ENCODE data around the gene CBARP. TPM values are rescaled to one million over a fixed set of nuclear protein-coding genes. Genes with fewer than 3 reads are reported as not detected.

CBARP gene
- total and polyA plus RNA-seq, 2 of the 13 experiments (the other 11 are each of a cell fraction or from before 2014, with no cell fraction given) = 1.2 to 1.4 TPM

GRCh38 chr19:1260749-1261537 is 23.1 kb upstream of the CBARP start (continued):
- TF ChIP-seq ZNF367 (CRISPR knock-in tag; IDR thresholded peaks at IDR 0.05; ENCODE audit: borderline replicate concordance) (no peak), ARHGAP35 (CRISPR knock-in tag; IDR thresholded peaks at IDR 0.05; ENCODE audit: borderline replicate concordance) (no peak), ZNF18 (CRISPR knock-in tag; IDR thresholded peaks at IDR 0.05; ENCODE audit: insufficient replicate concordance) (no peak), SALL2 (CRISPR knock-in tag; IDR thresholded peaks at IDR 0.05) (peak; percentile 53; the same call in 1 of the 2 replicates), PATZ1 (CRISPR knock-in tag; IDR thresholded peaks at IDR 0.05) (peak; percentile 86), NKX3-1 (CRISPR knock-in tag; IDR thresholded peaks at IDR 0.05) (no peak), ASH2L (IDR thresholded peaks at IDR 0.05; ENCODE audit: insufficient read length, low read depth, low read length) (no peak), MAZ (IDR thresholded peaks at IDR 0.05; ENCODE audit: borderline replicate concordance, low read depth, low read length) (0 out of 2 replicates have a peak, but pooled peaks have one; percentile 76), MAZ (CRISPR knock-in tag; IDR thresholded peaks at IDR 0.05; ENCODE audit: low read depth) (peak; percentile 79), ZBTB7B (CRISPR knock-in tag; IDR thresholded peaks at IDR 0.05) (peak; percentile 74; the same call in 1 of the 2 replicates), MED1 (CRISPR knock-in tag; IDR thresholded peaks at IDR 0.05) (0 out of 2 replicates have a peak, but pooled peaks have one; percentile 11), CC2D1A (CRISPR knock-in tag; IDR thresholded peaks at IDR 0.05) (no peak), ZNF567 (CRISPR knock-in tag; IDR thresholded peaks at IDR 0.05; ENCODE audit: borderline replicate concordance) (no peak)
- TF ChIP-seq, protein P1, sequence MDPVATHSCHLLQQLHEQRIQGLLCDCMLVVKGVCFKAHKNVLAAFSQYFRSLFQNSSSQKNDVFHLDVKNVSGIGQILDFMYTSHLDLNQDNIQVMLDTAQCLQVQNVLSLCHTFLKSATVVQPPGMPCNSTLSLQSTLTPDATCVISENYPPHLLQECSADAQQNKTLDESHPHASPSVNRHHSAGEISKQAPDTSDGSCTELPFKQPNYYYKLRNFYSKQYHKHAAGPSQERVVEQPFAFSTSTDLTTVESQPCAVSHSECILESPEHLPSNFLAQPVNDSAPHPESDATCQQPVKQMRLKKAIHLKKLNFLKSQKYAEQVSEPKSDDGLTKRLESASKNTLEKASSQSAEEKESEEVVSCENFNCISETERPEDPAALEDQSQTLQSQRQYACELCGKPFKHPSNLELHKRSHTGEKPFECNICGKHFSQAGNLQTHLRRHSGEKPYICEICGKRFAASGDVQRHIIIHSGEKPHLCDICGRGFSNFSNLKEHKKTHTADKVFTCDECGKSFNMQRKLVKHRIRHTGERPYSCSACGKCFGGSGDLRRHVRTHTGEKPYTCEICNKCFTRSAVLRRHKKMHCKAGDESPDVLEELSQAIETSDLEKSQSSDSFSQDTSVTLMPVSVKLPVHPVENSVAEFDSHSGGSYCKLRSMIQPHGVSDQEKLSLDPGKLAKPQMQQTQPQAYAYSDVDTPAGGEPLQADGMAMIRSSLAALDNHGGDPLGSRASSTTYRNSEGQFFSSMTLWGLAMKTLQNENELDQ (CRISPR knock-in tag; IDR thresholded peaks at IDR 0.05; ENCODE audit: borderline replicate concordance) = no peak
- TF ChIP-seq, protein P2, sequence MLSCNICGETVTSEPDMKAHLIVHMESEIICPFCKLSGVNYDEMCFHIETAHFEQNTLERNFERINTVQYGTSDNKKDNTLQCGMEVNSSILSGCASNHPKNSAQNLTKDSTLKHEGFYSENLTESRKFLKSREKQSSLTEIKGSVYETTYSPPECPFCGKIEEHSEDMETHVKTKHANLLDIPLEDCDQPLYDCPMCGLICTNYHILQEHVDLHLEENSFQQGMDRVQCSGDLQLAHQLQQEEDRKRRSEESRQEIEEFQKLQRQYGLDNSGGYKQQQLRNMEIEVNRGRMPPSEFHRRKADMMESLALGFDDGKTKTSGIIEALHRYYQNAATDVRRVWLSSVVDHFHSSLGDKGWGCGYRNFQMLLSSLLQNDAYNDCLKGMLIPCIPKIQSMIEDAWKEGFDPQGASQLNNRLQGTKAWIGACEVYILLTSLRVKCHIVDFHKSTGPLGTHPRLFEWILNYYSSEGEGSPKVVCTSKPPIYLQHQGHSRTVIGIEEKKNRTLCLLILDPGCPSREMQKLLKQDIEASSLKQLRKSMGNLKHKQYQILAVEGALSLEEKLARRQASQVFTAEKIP (CRISPR knock-in tag; IDR thresholded peaks at IDR 0.05; ENCODE audit: borderline replicate concordance) = no peak
- TF ChIP-seq, protein P3, sequence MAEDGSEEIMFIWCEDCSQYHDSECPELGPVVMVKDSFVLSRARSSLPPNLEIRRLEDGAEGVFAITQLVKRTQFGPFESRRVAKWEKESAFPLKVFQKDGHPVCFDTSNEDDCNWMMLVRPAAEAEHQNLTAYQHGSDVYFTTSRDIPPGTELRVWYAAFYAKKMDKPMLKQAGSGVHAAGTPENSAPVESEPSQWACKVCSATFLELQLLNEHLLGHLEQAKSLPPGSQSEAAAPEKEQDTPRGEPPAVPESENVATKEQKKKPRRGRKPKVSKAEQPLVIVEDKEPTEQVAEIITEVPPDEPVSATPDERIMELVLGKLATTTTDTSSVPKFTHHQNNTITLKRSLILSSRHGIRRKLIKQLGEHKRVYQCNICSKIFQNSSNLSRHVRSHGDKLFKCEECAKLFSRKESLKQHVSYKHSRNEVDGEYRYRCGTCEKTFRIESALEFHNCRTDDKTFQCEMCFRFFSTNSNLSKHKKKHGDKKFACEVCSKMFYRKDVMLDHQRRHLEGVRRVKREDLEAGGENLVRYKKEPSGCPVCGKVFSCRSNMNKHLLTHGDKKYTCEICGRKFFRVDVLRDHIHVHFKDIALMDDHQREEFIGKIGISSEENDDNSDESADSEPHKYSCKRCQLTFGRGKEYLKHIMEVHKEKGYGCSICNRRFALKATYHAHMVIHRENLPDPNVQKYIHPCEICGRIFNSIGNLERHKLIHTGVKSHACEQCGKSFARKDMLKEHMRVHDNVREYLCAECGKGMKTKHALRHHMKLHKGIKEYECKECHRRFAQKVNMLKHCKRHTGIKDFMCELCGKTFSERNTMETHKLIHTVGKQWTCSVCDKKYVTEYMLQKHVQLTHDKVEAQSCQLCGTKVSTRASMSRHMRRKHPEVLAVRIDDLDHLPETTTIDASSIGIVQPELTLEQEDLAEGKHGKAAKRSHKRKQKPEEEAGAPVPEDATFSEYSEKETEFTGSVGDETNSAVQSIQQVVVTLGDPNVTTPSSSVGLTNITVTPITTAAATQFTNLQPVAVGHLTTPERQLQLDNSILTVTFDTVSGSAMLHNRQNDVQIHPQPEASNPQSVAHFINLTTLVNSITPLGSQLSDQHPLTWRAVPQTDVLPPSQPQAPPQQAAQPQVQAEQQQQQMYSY (CRISPR knock-in tag; IDR thresholded peaks at IDR 0.05) = no peak
